ENCODE data around the gene IRF8. TPM values are rescaled to one million over a fixed set of nuclear protein-coding genes. Genes with fewer than 3 reads are reported as not detected.

Gene IRF8
- total RNA-seq, 1 donor from 2014 or later, result 3.5 TPM

DNA sequence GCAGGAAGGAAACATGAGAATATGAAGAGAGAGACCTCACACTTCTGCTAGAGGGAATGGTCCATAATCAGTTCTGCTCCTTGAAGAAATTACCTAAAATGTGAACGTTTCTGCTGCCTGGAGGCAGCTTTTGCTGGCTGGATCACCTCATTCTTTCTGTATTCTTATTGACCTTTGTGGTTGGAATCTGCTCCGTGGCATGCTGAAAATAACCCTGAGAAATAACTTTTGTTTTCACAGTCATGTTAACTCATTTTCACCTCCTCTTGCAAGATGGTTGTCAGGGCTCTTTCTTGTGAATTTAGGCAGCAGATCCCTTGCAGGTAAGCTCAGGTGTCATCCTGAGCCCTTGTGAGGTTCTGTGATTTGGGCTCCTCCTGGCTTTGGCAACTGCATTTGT, 70.2 kb downstream of the IRF8 start:
- intact Hi-C loops (cut with micrococcal nuclease), result no loop called here
- no peak for ATAC-seq
- DNase-seq, result no peak

DNA sequence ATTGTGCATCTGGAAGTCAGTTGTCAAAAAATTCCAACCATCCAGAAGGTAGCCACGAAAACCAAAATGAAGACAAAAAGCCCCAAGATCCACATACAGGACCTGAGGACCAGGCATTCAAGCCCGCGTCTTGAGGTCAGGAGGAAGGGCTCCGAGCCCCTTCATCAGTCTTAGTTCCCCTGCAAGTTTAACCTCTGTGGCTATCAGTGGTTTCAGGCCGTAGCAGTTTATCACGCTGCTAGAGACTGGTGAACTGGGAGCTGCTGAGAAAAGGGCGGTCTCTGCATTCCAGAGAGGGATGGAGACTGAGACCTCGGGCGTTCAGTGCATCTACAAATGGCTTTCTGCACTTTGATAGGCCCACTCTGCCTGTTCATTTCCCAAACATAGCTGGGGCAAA, 70.6 kb downstream of the IRF8 start:
- ATAC-seq (no peak), DNase-seq (no peak)
- intact Hi-C loops (cut with micrococcal nuclease), result no loop called here

- intact Hi-C loops (cut with micrococcal nuclease), result no loop called here
- no peak for DNase-seq
Observed at GRCh38 chr16:85970016-85970733, 71.2 kb downstream of the IRF8 start.

GRCh38 chr16:85970738-85971137, 71.8 kb downstream of the IRF8 start:
- intact Hi-C loops (cut with micrococcal nuclease), result no loop called here
- ATAC-seq (no peak), DNase-seq (no peak)

More at GRCh38 chr16:85970016-85970733, 71.2 kb downstream of the IRF8 start:
- ATAC-seq, result no peak

Small RNA genes within 50 kb of the gene (microRNA-seq; reads per million reads assigned to microRNA genes)
- not detected for gene MIR6774 (ENCODE audit: borderline number of aligned reads)

Other genes with a start within 250 kb of the IRF8 start
- gene GINS2, start 210.2 kb upstream of the IRF8 start, total RNA-seq, result 0.42 TPM
- 1.7 TPM for gene C16orf74, start 148.1 kb upstream of the IRF8 start, total RNA-seq
- gene EMC8, start 99.6 kb upstream of the IRF8 start, total RNA-seq, result 25.4 TPM
- gene COX4I1, start 99.5 kb upstream of the IRF8 start, total RNA-seq, result 2,116 TPM